ENCODE results near the gene ST6GAL2. TPM values are rescaled to one million over a fixed set of nuclear protein-coding genes. Genes with fewer than 3 reads are reported as not detected.

Gene ST6GAL2
- total RNA-seq, 1 experiment from 2014 or later = not detected

- TF ChIP-seq, protein P1, sequence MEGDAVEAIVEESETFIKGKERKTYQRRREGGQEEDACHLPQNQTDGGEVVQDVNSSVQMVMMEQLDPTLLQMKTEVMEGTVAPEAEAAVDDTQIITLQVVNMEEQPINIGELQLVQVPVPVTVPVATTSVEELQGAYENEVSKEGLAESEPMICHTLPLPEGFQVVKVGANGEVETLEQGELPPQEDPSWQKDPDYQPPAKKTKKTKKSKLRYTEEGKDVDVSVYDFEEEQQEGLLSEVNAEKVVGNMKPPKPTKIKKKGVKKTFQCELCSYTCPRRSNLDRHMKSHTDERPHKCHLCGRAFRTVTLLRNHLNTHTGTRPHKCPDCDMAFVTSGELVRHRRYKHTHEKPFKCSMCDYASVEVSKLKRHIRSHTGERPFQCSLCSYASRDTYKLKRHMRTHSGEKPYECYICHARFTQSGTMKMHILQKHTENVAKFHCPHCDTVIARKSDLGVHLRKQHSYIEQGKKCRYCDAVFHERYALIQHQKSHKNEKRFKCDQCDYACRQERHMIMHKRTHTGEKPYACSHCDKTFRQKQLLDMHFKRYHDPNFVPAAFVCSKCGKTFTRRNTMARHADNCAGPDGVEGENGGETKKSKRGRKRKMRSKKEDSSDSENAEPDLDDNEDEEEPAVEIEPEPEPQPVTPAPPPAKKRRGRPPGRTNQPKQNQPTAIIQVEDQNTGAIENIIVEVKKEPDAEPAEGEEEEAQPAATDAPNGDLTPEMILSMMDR (IDR thresholded peaks at IDR 0.05; ENCODE audit: unreplicated experiment) = no peak
- CTCF ChIA-PET = interaction anchor here (0.7 kb wide), 1 partner anchor 184 kb away, joined by 4 read pairs; no protein-coding TSS in a partner anchor
- intact Hi-C loops (cut with micrococcal nuclease; ENCODE audit: unreplicated experiment) = no loop called here
- Mint-ChIP-seq H3K36me3 (ENCODE audit: insufficient read depth, unreplicated experiment) (no peaks in the 10 kb centered on the region), H3K27me3 (ENCODE audit: unreplicated experiment) (no peaks in the 10 kb centered on the region), H3K27ac (ENCODE audit: unreplicated experiment) (no peak overlapping the region), H3K4me1 (ENCODE audit: low read depth, unreplicated experiment) (no peaks in the 10 kb centered on the region), H3K4me3 (ENCODE audit: low read depth, unreplicated experiment) (no peak overlapping the region), H3K9me3 (ENCODE audit: low read depth, unreplicated experiment) (peaks cover 11% of the 10 kb centered on the region)
- DNase-seq = no peak
- no TSS peak for BruUV-seq (replicated peaks)
Observed at GRCh38 chr2:106764614-106765013, 121.4 kb downstream of the ST6GAL2 start.

- CTCF ChIA-PET = no interaction called here
- intact Hi-C loops (cut with micrococcal nuclease; ENCODE audit: unreplicated experiment) = no loop called here
- Mint-ChIP-seq H3K36me3 (ENCODE audit: insufficient read depth, unreplicated experiment) (no peaks in the 10 kb centered on the region), H3K4me1 (ENCODE audit: low read depth, unreplicated experiment) (no peaks in the 10 kb centered on the region), H3K27me3 (ENCODE audit: unreplicated experiment) (no peaks in the 10 kb centered on the region), H3K9me3 (ENCODE audit: low read depth, unreplicated experiment) (peaks cover 12% of the 10 kb centered on the region), H3K27ac (ENCODE audit: unreplicated experiment) (no peak overlapping the region), H3K4me3 (ENCODE audit: low read depth, unreplicated experiment) (no peak overlapping the region)
- DNase-seq = no peak
- TF ChIP-seq, protein P1 (IDR thresholded peaks at IDR 0.05; ENCODE audit: unreplicated experiment) = no peak
- BruUV-seq (replicated peaks) = no TSS peak
Observed at GRCh38 chr2:106759966-106760365, 126.0 kb downstream of the ST6GAL2 start.

- CTCF ChIA-PET = no interaction called here
- no peak for DNase-seq
- Mint-ChIP-seq H3K4me3 (ENCODE audit: low read depth, unreplicated experiment) (no peak overlapping the region), H3K9me3 (ENCODE audit: low read depth, unreplicated experiment) (peaks cover 12% of the 10 kb centered on the region), H3K36me3 (ENCODE audit: insufficient read depth, unreplicated experiment) (no peaks in the 10 kb centered on the region), H3K27ac (ENCODE audit: unreplicated experiment) (no peak overlapping the region), H3K27me3 (ENCODE audit: unreplicated experiment) (no peaks in the 10 kb centered on the region), H3K4me1 (ENCODE audit: low read depth, unreplicated experiment) (no peaks in the 10 kb centered on the region)
- no TSS peak for BruUV-seq (replicated peaks)
- TF ChIP-seq, protein P1 (IDR thresholded peaks at IDR 0.05; ENCODE audit: unreplicated experiment) = no peak
- intact Hi-C loops (cut with micrococcal nuclease; ENCODE audit: unreplicated experiment) = no loop called here
Observed at GRCh38 chr2:106758901-106759497, 127.0 kb downstream of the ST6GAL2 start.

All from Calu3 (cell line).